ENCODE measurements around the gene DIP2C.

DIP2C gene

GRCh38 chr10:241966-242643, 447.4 kb downstream of the DIP2C start:
- Histone ChIP-seq H3K27me3 (ENCODE audit: insufficient read depth, low read length, poor library complexity, severe bottlenecking) (no peaks in the 10 kb centered on the region), H2AFZ (ENCODE audit: low read length) (no peak overlapping the region), H3K9ac (ENCODE audit: low read depth, low read length, poor library complexity, severe bottlenecking) (no peak overlapping the region), H3K9me2 (replicated peaks; ENCODE audit: low read depth, low read length) (no peaks in the 10 kb centered on the region), H3K4me1 (ENCODE audit: insufficient read depth, low read length, poor library complexity, severe bottlenecking) (peaks cover 8% of the 10 kb centered on the region), H3K4me3 (ENCODE audit: low read length, poor library complexity, severe bottlenecking) (no peak overlapping the region), H3K79me2 (ENCODE audit: insufficient read depth, low read length) (no peaks in the 10 kb centered on the region), H4K20me1 (ENCODE audit: insufficient read depth, low read length, poor library complexity, severe bottlenecking) (no peaks in the 10 kb centered on the region), H3K9me3 (ENCODE audit: insufficient read depth, low read depth, low read length) (no peaks in the 10 kb centered on the region), H3K36me3 (ENCODE audit: insufficient read depth, low read length) (peaks cover 38% of the 10 kb centered on the region; the same call in 1 of the 2 replicates), H3F3A (ENCODE audit: low read depth) (no peaks in the 10 kb centered on the region), H3K4me2 (ENCODE audit: low read depth, low read length, poor library complexity, severe bottlenecking) (no peak overlapping the region)
- TF ChIP-seq, protein P1, sequence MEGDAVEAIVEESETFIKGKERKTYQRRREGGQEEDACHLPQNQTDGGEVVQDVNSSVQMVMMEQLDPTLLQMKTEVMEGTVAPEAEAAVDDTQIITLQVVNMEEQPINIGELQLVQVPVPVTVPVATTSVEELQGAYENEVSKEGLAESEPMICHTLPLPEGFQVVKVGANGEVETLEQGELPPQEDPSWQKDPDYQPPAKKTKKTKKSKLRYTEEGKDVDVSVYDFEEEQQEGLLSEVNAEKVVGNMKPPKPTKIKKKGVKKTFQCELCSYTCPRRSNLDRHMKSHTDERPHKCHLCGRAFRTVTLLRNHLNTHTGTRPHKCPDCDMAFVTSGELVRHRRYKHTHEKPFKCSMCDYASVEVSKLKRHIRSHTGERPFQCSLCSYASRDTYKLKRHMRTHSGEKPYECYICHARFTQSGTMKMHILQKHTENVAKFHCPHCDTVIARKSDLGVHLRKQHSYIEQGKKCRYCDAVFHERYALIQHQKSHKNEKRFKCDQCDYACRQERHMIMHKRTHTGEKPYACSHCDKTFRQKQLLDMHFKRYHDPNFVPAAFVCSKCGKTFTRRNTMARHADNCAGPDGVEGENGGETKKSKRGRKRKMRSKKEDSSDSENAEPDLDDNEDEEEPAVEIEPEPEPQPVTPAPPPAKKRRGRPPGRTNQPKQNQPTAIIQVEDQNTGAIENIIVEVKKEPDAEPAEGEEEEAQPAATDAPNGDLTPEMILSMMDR (conservative IDR thresholded peaks at IDR 0.05; ENCODE audit: low read length) = no peak
- TF ChIP-seq EZH2phosphoT487 (IDR thresholded peaks at IDR 0.05; ENCODE audit: borderline replicate concordance) = no peak

DNA sequence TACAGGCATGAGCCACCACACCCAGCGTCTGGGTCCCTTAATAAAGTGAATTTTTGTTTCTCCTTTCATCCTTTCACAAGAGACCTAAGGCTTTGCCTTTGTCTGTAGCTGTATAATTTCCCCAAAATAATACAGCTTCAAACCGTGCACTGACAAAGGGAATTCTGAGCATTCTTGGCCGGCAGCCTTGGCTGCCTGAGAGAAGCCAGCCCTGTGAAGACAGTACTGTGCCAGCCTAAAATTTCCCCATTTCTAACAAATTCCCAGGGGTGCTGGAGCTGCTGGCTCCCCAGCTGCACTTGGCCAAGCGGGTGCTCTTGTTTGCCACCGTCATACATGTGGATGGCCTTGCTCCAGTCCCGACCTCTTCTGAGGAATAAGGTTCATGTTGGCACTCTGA, 448.0 kb downstream of the DIP2C start:
- H3K27me3 ChIP-seq (ENCODE audit: insufficient read depth, low read length, poor library complexity, severe bottlenecking) = no peaks in the 10 kb centered on the region
- peaks cover 36% of the 10 kb centered on the region for H3K36me3 ChIP-seq (ENCODE audit: insufficient read depth, low read length)
- no peaks in the 10 kb centered on the region for H3K9me2 ChIP-seq (replicated peaks; ENCODE audit: low read depth, low read length)
- H3K9ac ChIP-seq (ENCODE audit: low read depth, low read length, poor library complexity, severe bottlenecking) = no peak overlapping the region
- no peaks in the 10 kb centered on the region for H3K79me2 ChIP-seq (ENCODE audit: insufficient read depth, low read length)
- H3K4me1 ChIP-seq (ENCODE audit: insufficient read depth, low read length, poor library complexity, severe bottlenecking) = peaks cover 2% of the 10 kb centered on the region
- H4K20me1 ChIP-seq (ENCODE audit: insufficient read depth, low read length, poor library complexity, severe bottlenecking) = no peaks in the 10 kb centered on the region
- H3F3A ChIP-seq (ENCODE audit: low read depth) = no peaks in the 10 kb centered on the region
- H3K4me2 ChIP-seq (ENCODE audit: low read depth, low read length, poor library complexity, severe bottlenecking) = no peak overlapping the region
- H2AFZ ChIP-seq (ENCODE audit: low read length) = no peak overlapping the region
- no peak overlapping the region for H3K4me3 ChIP-seq (ENCODE audit: low read length, poor library complexity, severe bottlenecking)
- H3K9me3 ChIP-seq (ENCODE audit: insufficient read depth, low read depth, low read length) = no peaks in the 10 kb centered on the region
- TF ChIP-seq, protein P1 (conservative IDR thresholded peaks at IDR 0.05; ENCODE audit: low read length) = no peak

GRCh38 chr10:239109-239508, 450.4 kb downstream of the DIP2C start:
- Histone ChIP-seq H3K4me3 (ENCODE audit: low read length, poor library complexity, severe bottlenecking) (no peak overlapping the region), H3F3A (ENCODE audit: low read depth) (no peaks in the 10 kb centered on the region), H3K4me1 (ENCODE audit: insufficient read depth, low read length, poor library complexity, severe bottlenecking) (peaks cover 10% of the 10 kb centered on the region), H3K9me2 (replicated peaks; ENCODE audit: low read depth, low read length) (no peaks in the 10 kb centered on the region), H3K27me3 (ENCODE audit: insufficient read depth, low read length, poor library complexity, severe bottlenecking) (no peaks in the 10 kb centered on the region), H3K79me2 (ENCODE audit: insufficient read depth, low read length) (no peaks in the 10 kb centered on the region), H4K20me1 (ENCODE audit: insufficient read depth, low read length, poor library complexity, severe bottlenecking) (no peaks in the 10 kb centered on the region), H3K4me2 (ENCODE audit: low read depth, low read length, poor library complexity, severe bottlenecking) (no peak overlapping the region), H3K36me3 (ENCODE audit: insufficient read depth, low read length) (peaks cover 33% of the 10 kb centered on the region), H3K9ac (ENCODE audit: low read depth, low read length, poor library complexity, severe bottlenecking) (no peak overlapping the region), H3K9me3 (ENCODE audit: insufficient read depth, low read depth, low read length) (no peaks in the 10 kb centered on the region), H2AFZ (ENCODE audit: low read length) (no peak overlapping the region)
- TF ChIP-seq EZH2phosphoT487 (IDR thresholded peaks at IDR 0.05; ENCODE audit: borderline replicate concordance) = no peak
- TF ChIP-seq, protein P1 (conservative IDR thresholded peaks at IDR 0.05; ENCODE audit: low read length) = peak; percentile 42

All from Loucy (cell line).